ENCODE data around the gene CABP1.

The CABP1 gene

DNA sequence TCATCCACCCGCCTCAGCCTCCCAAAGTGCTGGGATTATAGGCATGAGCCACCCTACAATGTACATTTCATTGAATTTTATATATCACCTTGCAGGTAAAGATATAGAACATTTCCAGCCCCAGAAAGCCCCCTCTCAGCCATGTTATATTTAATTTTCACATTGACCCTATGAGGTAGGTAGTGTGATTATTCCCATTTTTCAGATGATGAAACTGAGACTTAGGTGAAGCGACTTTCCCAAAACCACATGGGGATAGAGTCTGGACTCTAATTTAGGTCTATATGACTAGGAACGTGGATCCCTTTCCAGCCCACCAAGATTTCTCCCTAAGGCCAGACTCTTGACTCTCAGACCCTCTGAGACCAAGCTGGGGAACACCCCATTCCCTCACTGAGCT is 43.5 kb upstream of the CABP1 start:
- Histone ChIP-seq H3K36me3 (ENCODE audit: insufficient read depth, low read length) (no peaks in the 10 kb centered on the region), H3K4me1 (ENCODE audit: insufficient read depth, low read length, severe bottlenecking) (no peaks in the 10 kb centered on the region), H3F3A (ENCODE audit: insufficient read depth, low read length) (no peaks in the 10 kb centered on the region), H3K79me2 (ENCODE audit: insufficient read depth, low read length) (no peaks in the 10 kb centered on the region), H3K4me2 (ENCODE audit: low read length) (no peak overlapping the region), H3K27me3 (ENCODE audit: insufficient read depth, low read length) (no peaks in the 10 kb centered on the region; the same call in 1 of the 2 replicates), H3K9me3 (ENCODE audit: low read length) (no peaks in the 10 kb centered on the region), H3K27ac (ENCODE audit: low read depth, low read length, poor library complexity, severe bottlenecking) (no peak overlapping the region), H3K9ac (ENCODE audit: low read length) (no peak overlapping the region), H4K20me1 (ENCODE audit: insufficient read depth, low read length) (no peaks in the 10 kb centered on the region), H3K9me2 (ENCODE audit: low read depth, low read length) (no peaks in the 10 kb centered on the region), H2AFZ (ENCODE audit: low read length) (no peak overlapping the region), H3K4me3 (ENCODE audit: low read depth, low read length, poor library complexity, severe bottlenecking) (no peak overlapping the region)
- TF ChIP-seq EZH2 (IDR thresholded peaks at IDR 0.05; ENCODE audit: borderline replicate concordance, low read length) (no peak), CTCF (IDR thresholded peaks at IDR 0.05; ENCODE audit: low read length) (no peak)

DNA sequence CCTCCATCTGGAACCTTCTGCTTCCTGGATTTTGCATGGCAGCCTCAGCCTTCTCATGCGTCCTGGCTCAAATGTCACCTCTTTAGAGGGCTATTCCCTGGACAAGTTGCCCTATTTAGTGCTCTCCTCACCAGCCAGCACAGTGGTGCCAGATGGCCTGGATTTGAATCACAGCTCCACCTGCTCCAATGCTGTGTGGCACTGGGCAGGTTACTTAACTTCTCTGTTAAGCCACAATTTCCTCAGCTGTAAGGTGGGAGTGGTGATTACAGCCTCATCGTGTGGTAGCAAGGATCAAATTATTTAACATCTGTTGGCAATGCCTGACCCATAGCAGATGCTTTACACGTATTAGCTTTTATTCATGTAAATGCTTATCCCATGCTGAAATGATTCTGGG is 42.6 kb upstream of the CABP1 start:
- Histone ChIP-seq H3F3A (ENCODE audit: insufficient read depth, low read length) (no peaks in the 10 kb centered on the region), H4K20me1 (ENCODE audit: insufficient read depth, low read length) (no peaks in the 10 kb centered on the region), H3K27ac (ENCODE audit: low read depth, low read length, poor library complexity, severe bottlenecking) (no peak overlapping the region), H3K36me3 (ENCODE audit: insufficient read depth, low read length) (no peaks in the 10 kb centered on the region), H2AFZ (ENCODE audit: low read length) (no peak overlapping the region), H3K27me3 (ENCODE audit: insufficient read depth, low read length) (no peaks in the 10 kb centered on the region; the same call in 1 of the 2 replicates), H3K79me2 (ENCODE audit: insufficient read depth, low read length) (no peaks in the 10 kb centered on the region), H3K4me1 (ENCODE audit: insufficient read depth, low read length, severe bottlenecking) (no peaks in the 10 kb centered on the region), H3K4me2 (ENCODE audit: low read length) (no peak overlapping the region), H3K9ac (ENCODE audit: low read length) (no peak overlapping the region), H3K4me3 (ENCODE audit: low read depth, low read length, poor library complexity, severe bottlenecking) (no peak overlapping the region), H3K9me2 (ENCODE audit: low read depth, low read length) (no peaks in the 10 kb centered on the region), H3K9me3 (ENCODE audit: low read length) (no peaks in the 10 kb centered on the region)
- TF ChIP-seq CTCF (IDR thresholded peaks at IDR 0.05; ENCODE audit: low read length) (no peak), EZH2 (IDR thresholded peaks at IDR 0.05; ENCODE audit: borderline replicate concordance, low read length) (no peak)

DNA sequence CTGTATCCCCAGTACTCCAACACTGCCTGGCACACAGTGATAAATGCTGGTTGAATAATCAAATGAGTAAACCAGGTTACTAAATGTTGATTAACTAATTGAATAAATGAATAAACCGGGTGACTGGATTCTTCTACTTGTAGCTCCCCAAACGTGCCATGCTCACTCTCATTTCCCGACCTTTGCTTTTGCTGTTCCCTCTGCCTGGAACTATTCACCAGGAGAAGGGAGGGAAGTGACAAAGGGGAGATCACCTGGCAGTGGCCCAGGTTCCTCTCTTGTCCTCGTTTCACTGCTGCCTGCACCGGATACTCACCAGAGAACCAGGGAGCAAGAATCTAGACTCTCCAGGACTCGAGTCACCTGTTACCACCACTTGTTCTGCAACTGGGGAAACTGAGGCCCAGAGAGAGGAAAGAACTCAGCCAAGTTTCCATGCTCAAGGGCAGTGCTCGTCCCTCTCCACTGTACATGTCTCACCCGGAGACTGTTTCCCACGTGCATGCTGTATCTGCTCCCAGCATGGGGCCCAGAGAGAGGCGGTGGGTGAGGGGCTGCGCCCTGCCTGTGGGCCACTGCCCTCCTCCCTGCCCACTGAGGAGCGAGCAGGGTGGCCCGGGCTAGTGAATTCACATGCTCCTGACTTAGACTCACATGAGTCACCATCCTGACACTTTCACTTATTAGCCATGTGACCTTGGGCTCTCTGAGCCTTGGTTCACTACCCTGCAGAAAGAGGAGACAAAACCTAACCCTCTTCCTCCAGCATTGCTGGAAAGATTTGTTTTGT is 41.6 kb upstream of the CABP1 start:
- H3K9ac ChIP-seq (ENCODE audit: low read length), result no peak overlapping the region
- no peak overlapping the region for H3K4me3 ChIP-seq (ENCODE audit: low read depth, low read length, poor library complexity, severe bottlenecking)
- no peaks in the 10 kb centered on the region for H3K9me3 ChIP-seq (ENCODE audit: low read length)
- no peaks in the 10 kb centered on the region for H3K9me2 ChIP-seq (ENCODE audit: low read depth, low read length)
- no peak overlapping the region for H2AFZ ChIP-seq (ENCODE audit: low read length)
- H3K79me2 ChIP-seq (ENCODE audit: insufficient read depth, low read length), result no peaks in the 10 kb centered on the region
- no peak overlapping the region for H3K27ac ChIP-seq (ENCODE audit: low read depth, low read length, poor library complexity, severe bottlenecking)
- no peaks in the 10 kb centered on the region for H4K20me1 ChIP-seq (ENCODE audit: insufficient read depth, low read length)
- H3F3A ChIP-seq (ENCODE audit: insufficient read depth, low read length), result no peaks in the 10 kb centered on the region
- no peak overlapping the region for H3K4me2 ChIP-seq (ENCODE audit: low read length)
- TF ChIP-seq EZH2 (IDR thresholded peaks at IDR 0.05; ENCODE audit: borderline replicate concordance, low read length) (no peak), CTCF (IDR thresholded peaks at IDR 0.05; ENCODE audit: low read length) (no peak)
- no peaks in the 10 kb centered on the region for H3K36me3 ChIP-seq (ENCODE audit: insufficient read depth, low read length)
- no peaks in the 10 kb centered on the region for H3K4me1 ChIP-seq (ENCODE audit: insufficient read depth, low read length, severe bottlenecking)
- no peaks in the 10 kb centered on the region; the same call in 1 of the 2 replicates for H3K27me3 ChIP-seq (ENCODE audit: insufficient read depth, low read length)

All from OCI-LY1 (cell line).